ENCODE results near the gene MYOM1. TPM values are rescaled to one million over a fixed set of nuclear protein-coding genes. Genes with fewer than 3 reads are reported as not detected.

The MYOM1 gene
- total and polyA plus RNA-seq, 2 donors (not counting 3 experiments of a cell fraction or from before 2014, with no cell fraction given): 0.08 TPM; not detected in 1

DNA sequence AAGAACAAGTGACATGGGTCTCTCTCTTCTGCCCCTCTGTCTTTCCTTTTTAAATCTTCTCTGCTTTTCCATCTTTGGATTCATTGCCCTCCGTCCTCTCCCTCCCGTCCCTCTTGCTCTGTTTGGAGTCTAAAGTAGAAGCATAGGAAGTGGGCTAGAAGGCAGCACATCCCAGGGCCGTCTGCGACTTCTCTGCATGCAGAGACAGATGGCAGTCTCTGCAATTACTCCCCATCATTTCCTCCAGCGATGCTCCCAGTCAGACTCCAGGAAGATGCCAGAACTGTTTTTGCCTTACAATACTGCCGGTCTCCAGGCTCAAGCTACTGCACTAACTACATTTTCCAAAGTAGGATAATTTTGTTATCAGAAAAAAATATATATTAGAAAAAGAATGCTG, 171.6 kb downstream of the MYOM1 start:
- BruUV-seq (replicated peaks): no TSS peak
- no peaks in the 10 kb centered on the region for H3K9me1 ChIP-seq (replicated peaks; ENCODE audit: control insufficient read depth, extremely low read depth, insufficient read depth, low read length)
- H3K4me1 ChIP-seq (ENCODE audit: control insufficient read depth, extremely low read depth, insufficient read depth, low read length): peaks cover 2% of the 10 kb centered on the region
- H3K79me2 ChIP-seq (ENCODE audit: control insufficient read depth, insufficient read depth, low read length): no peaks in the 10 kb centered on the region
- H4K20me1 ChIP-seq (replicated peaks; ENCODE audit: control insufficient read depth, extremely low read depth, insufficient read depth, low read length): no peaks in the 10 kb centered on the region
- H3K27ac ChIP-seq (ENCODE audit: insufficient read depth, low read depth, low read length): no peak overlapping the region
- no peak overlapping the region for H2AFZ ChIP-seq (ENCODE audit: low read depth, low read length)
- dilution Hi-C loops (cut with MboI; ENCODE audit: extremely low pct_ligation_motif_present, low sequenced_read_pairs) (no loop called here), intact Hi-C loops (cut with micrococcal nuclease) (no loop called here)
- H3K9ac ChIP-seq (replicated peaks; ENCODE audit: extremely low read depth, insufficient read depth, low read length): no peak overlapping the region
- no peak overlapping the region for H3K4me2 ChIP-seq (ENCODE audit: insufficient read depth, low read length)
- POLR2A ChIA-PET: no interaction called here
- no peaks in the 10 kb centered on the region for H3K27me3 ChIP-seq (ENCODE audit: control insufficient read depth in 2 of 2, insufficient read depth in 2 of 2, low read length in 2 of 2)
- H3K36me3 ChIP-seq (ENCODE audit: control insufficient read depth in 2 of 2, extremely low read depth in 1 of 2, insufficient read depth in 2 of 2, low read length in 2 of 2): no peaks in the 10 kb centered on the region
- no peak overlapping the region for H3K4me3 ChIP-seq (replicated peaks in 1 of 3; ENCODE audit: insufficient read depth in 1 of 3, low read depth in 1 of 3, low read length in 3 of 3)
- FAIRE-seq (no peak), DNase-seq (ENCODE audit: low read depth, low spot score) (no peak)
- CTCF ChIA-PET: interaction anchor here (1.3 to 2.0 kb wide), 4 partner anchors 15 to 104 kb away, joined by 4 to 7 read pairs (median 4); no protein-coding TSS in a partner anchor
- no peaks in the 10 kb centered on the region for H3K9me3 ChIP-seq (replicated peaks; ENCODE audit: control insufficient read depth, insufficient read depth, low read length)
- TF ChIP-seq EZH2 (IDR thresholded peaks at IDR 0.05; ENCODE audit: borderline replicate concordance, low read depth, low read length, severe bottlenecking): no peak
- TF ChIP-seq, protein P1, sequence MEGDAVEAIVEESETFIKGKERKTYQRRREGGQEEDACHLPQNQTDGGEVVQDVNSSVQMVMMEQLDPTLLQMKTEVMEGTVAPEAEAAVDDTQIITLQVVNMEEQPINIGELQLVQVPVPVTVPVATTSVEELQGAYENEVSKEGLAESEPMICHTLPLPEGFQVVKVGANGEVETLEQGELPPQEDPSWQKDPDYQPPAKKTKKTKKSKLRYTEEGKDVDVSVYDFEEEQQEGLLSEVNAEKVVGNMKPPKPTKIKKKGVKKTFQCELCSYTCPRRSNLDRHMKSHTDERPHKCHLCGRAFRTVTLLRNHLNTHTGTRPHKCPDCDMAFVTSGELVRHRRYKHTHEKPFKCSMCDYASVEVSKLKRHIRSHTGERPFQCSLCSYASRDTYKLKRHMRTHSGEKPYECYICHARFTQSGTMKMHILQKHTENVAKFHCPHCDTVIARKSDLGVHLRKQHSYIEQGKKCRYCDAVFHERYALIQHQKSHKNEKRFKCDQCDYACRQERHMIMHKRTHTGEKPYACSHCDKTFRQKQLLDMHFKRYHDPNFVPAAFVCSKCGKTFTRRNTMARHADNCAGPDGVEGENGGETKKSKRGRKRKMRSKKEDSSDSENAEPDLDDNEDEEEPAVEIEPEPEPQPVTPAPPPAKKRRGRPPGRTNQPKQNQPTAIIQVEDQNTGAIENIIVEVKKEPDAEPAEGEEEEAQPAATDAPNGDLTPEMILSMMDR (IDR thresholded peaks at IDR 0.05; ENCODE audit: extremely low read depth in 1 of 2, insufficient read depth in 1 of 2, low read depth in 1 of 2, low read length in 2 of 2): no peak
- no peak for TF ChIP-seq POLR2AphosphoS5 (IDR thresholded peaks at IDR 0.05; ENCODE audit: insufficient read depth, low read depth, low read length)
- no peak for TF ChIP-seq JUN (IDR thresholded peaks at IDR 0.05; ENCODE audit: borderline replicate concordance, insufficient read depth, insufficient read length, low read depth)
- no peak for TF ChIP-seq GATA2 (IDR thresholded peaks at IDR 0.05; ENCODE audit: insufficient read depth, insufficient read length, low read depth, low read length)
- TF ChIP-seq POLR2A (IDR thresholded peaks at IDR 0.05; ENCODE audit: low read depth, low read length): no peak
- TF ChIP-seq MAX (IDR thresholded peaks at IDR 0.05; ENCODE audit: insufficient read depth, insufficient read length): no peak
- no peak for TF ChIP-seq FOS (IDR thresholded peaks at IDR 0.05; ENCODE audit: borderline replicate concordance, insufficient read depth, low read length)
